ENCODE measurements around the gene STOML1. TPM values are rescaled to one million over a fixed set of nuclear protein-coding genes. Genes with fewer than 3 reads are reported as not detected.

STOML1 gene
- total RNA-seq, 1 experiment from 2014 or later, result 5.0 TPM

DNA sequence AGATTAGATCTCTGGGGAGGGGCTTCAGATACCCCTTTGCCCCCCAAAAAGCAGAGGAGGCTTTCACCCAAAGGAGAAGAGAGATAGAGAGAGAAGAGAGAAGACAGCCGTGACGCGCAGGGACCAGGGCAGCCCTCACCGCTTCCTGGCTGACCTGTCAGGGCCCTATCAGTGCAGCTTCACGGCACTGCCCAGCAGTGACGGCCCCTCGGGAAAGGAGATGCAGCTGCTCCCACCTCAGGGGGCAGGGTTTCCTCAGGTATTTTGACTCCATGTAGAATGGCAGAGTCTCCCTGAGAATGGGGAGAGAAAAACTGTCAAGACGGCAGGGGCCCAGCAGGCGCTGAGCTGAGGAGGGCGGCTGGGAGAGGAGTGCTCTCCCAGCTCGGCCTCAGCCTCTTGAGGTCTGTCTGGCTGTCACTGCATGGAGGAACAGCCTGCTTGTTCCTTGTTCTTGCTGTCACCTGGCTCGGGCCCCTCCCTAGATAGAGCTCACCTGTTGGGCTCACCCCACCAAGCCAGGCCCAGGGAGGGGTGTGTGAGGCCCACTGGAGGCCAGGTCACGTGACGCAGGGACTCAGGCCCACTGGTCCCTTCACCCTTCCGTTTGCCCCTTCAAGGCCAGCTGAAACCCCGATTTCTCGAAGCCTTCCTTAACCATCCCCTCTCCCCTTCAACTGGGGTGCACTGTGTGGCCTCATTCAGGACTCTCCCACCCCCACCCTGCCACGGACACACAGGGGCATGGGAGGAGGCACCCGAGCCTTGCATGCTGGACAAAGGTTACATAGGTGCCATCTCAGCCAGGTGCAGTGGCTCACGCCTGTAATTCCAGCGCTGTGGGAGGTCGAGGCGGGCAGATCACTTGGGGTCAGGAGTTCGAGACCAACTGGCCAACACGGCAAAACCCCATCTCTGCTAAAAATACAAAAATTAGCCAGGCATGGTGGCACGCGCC, 37.6 kb downstream of the STOML1 start:
- Histone ChIP-seq H3K4me2 (ENCODE audit: low read length) (no peak overlapping the region), H3K79me2 (ENCODE audit: insufficient read depth, low read length) (no peaks in the 10 kb centered on the region), H2AFZ (ENCODE audit: low read depth, low read length, poor library complexity, severe bottlenecking) (no peak overlapping the region), H3K9me3 (ENCODE audit: control insufficient read depth in 1 of 2, insufficient read depth in 1 of 2, low read depth in 1 of 2, low read length in 2 of 2) (no peaks in the 10 kb centered on the region), H3K36me3 (ENCODE audit: control insufficient read depth in 1 of 2, insufficient read depth in 2 of 2, low read length in 2 of 2) (no peaks in the 10 kb centered on the region), H3K4me1 (ENCODE audit: control insufficient read depth in 1 of 2, insufficient read depth in 2 of 2, low read length in 2 of 2) (peaks cover 16 to 40% of the 10 kb centered on the region in 2 experiments), H3K9me2 (ENCODE audit: insufficient read depth) (no peaks in the 10 kb centered on the region), H3K27ac (ENCODE audit: low read depth, low read length) (no peak overlapping the region), H3K9ac (ENCODE audit: low read length) (no peak overlapping the region), H3K4me3 (replicated peaks in 1 of 2; ENCODE audit: low read depth in 1 of 2, low read length in 2 of 2) (no peak overlapping the region), H3K27me3 (ENCODE audit: insufficient read depth, low read length) (no peaks in the 10 kb centered on the region), H4K20me1 (ENCODE audit: insufficient read depth) (no peaks in the 10 kb centered on the region)
- ATAC-seq (no peak), DNase-seq (ENCODE audit: low read depth, low spot score) (no peak)
- ChIA-PET RAD21 (ENCODE audit: low non-redundant PET in 1 of 2, low total read pairs in 2 of 2, uncharacterized antibody in 2 of 2, unreplicated experiment in 2 of 2) (no interaction called here), POLR2A (interaction anchor here (0.7 kb wide), 1 partner anchor 18 kb away, joined by 3 read pairs; no protein-coding TSS in a partner anchor), CTCF (interaction anchor here (0.8 kb wide), 1 partner anchor 18 kb away, joined by 3 read pairs; no protein-coding TSS in a partner anchor)
- intact Hi-C loops (cut with micrococcal nuclease), result no loop called here
- TF ChIP-seq POLR2A (IDR thresholded peaks at IDR 0.05; ENCODE audit: borderline replicate concordance, extremely low read depth, insufficient read depth, insufficient read length), result no peak
- TF ChIP-seq, protein P1, sequence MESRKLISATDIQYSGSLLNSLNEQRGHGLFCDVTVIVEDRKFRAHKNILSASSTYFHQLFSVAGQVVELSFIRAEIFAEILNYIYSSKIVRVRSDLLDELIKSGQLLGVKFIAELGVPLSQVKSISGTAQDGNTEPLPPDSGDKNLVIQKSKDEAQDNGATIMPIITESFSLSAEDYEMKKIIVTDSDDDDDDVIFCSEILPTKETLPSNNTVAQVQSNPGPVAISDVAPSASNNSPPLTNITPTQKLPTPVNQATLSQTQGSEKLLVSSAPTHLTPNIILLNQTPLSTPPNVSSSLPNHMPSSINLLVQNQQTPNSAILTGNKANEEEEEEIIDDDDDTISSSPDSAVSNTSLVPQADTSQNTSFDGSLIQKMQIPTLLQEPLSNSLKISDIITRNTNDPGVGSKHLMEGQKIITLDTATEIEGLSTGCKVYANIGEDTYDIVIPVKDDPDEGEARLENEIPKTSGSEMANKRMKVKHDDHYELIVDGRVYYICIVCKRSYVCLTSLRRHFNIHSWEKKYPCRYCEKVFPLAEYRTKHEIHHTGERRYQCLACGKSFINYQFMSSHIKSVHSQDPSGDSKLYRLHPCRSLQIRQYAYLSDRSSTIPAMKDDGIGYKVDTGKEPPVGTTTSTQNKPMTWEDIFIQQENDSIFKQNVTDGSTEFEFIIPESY (IDR thresholded peaks at IDR 0.05; ENCODE audit: extremely low read depth, insufficient replicate concordance, low read length), result no peak
- no peak for TF ChIP-seq YY1 (IDR thresholded peaks at IDR 0.05; ENCODE audit: extremely low read depth, insufficient replicate concordance, low read depth, low read length)
- TF ChIP-seq RAD21 (IDR thresholded peaks at IDR 0.05; ENCODE audit: low read depth), result no peak
- TF ChIP-seq, protein P2, sequence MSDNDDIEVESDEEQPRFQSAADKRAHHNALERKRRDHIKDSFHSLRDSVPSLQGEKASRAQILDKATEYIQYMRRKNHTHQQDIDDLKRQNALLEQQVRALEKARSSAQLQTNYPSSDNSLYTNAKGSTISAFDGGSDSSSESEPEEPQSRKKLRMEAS (IDR thresholded peaks at IDR 0.05), result no peak
- TF ChIP-seq CEBPB (IDR thresholded peaks at IDR 0.05; ENCODE audit: low read depth), result no peak
- no peak for TF ChIP-seq FOSL1 (IDR thresholded peaks at IDR 0.05; ENCODE audit: low read depth)
- no peak for TF ChIP-seq EZH2phosphoT487 (IDR thresholded peaks at IDR 0.05; ENCODE audit: borderline replicate concordance)
- no peak for TF ChIP-seq ELF1 (IDR thresholded peaks at IDR 0.05; ENCODE audit: borderline replicate concordance, low read depth)
- no peak for TF ChIP-seq EZH2 (IDR thresholded peaks at IDR 0.05)
- no peak for TF ChIP-seq POLR2AphosphoS5 (IDR thresholded peaks at IDR 0.05; ENCODE audit: low read depth, low read length)
- TF ChIP-seq TCF7L2 (IDR thresholded peaks at IDR 0.05; ENCODE audit: borderline replicate concordance, extremely low read depth, insufficient read depth, insufficient read length), result no peak
- TF ChIP-seq SRF (IDR thresholded peaks at IDR 0.05; ENCODE audit: low read depth), result no peak
- no peak for TF ChIP-seq SIN3A (IDR thresholded peaks at IDR 0.05; ENCODE audit: low read depth)
- BruUV-seq (replicated peaks), result no TSS peak

Data from HCT116 (cell line).